Pons (tissue), 1 donor: ENCODE data around the gene PDXP.
"Not testable (repeated sequence)": the region's sequence is repeated elsewhere in the genome, so short reads cannot be mapped to it uniquely, and the experiment has no call there.

Experiments used
- DNase-seq: peaks from one replicate; pipeline ENCODE4 v3.0.0-alpha.2; 2016; ENCODE audit warnings: low spot score

The PDXP gene

GRCh38 chr22:37674951-37675929 is 16.7 kb downstream of the PDXP start, which contains the start of gene LGALS1:
Gene LGALS1, plus strand, starts transcription at chr22:37675636. Its CDS starts 67 bp downstream, at chr22:37675703.
- peak; percentile 93 for DNase-seq

- DNase-seq = peak; percentile 43
These were observed 17.6 kb downstream of the PDXP start for GRCh38 chr22:37675930-37676735.

GRCh38 chr22:37676736-37677492 is 18.4 kb downstream of the PDXP start:
- peak; percentile 50 for DNase-seq

GRCh38 chr22:37677493-37677974 is 19.0 kb downstream of the PDXP start:
- DNase-seq = peak; percentile 56

GRCh38 chr22:37678372-37678771 is 19.8 kb downstream of the PDXP start:
- no peak for DNase-seq

- DNase-seq = no peak
These were observed 21.1 kb downstream of the PDXP start for GRCh38 chr22:37679670-37680069.

- no peak for DNase-seq
These were observed 21.8 kb downstream of the PDXP start for GRCh38 chr22:37680191-37680851.

- no peak for DNase-seq
These were observed 22.5 kb downstream of the PDXP start for GRCh38 chr22:37681001-37681424.

- DNase-seq = peak; percentile 66
These were observed 23.1 kb downstream of the PDXP start for GRCh38 chr22:37681556-37682049.

GRCh38 chr22:37684803-37685615 is 26.5 kb downstream of the PDXP start:
- no peak for DNase-seq

GRCh38 chr22:37686002-37686982 is 27.8 kb downstream of the PDXP start, which contains the start of gene NOL12:
Gene NOL12, plus strand, starts transcription at chr22:37686343. Its CDS starts 50 bp downstream, at chr22:37686393.
- DNase-seq = peak; percentile 86

- no peak for DNase-seq
These were observed 31.9 kb downstream of the PDXP start for GRCh38 chr22:37690407-37690806.

- no peak for DNase-seq
These were observed 32.5 kb downstream of the PDXP start for GRCh38 chr22:37690901-37691504.

GRCh38 chr22:37692627-37693285 is 34.2 kb downstream of the PDXP start:
- no peak for DNase-seq

GRCh38 chr22:37694131-37694530 is 35.6 kb downstream of the PDXP start:
- DNase-seq = not testable (repeated sequence)

- not testable (repeated sequence) for DNase-seq
These were observed 37.7 kb downstream of the PDXP start for GRCh38 chr22:37696260-37696656.

- DNase-seq = peak; percentile 67
These were observed 38.4 kb downstream of the PDXP start, which contains the start of gene TRIOBP for GRCh38 chr22:37696657-37697537. Gene TRIOBP, plus strand, starts transcription at chr22:37697048. Its CDS starts 4,318 bp downstream, at chr22:37701366.
